Osteoblast (primary cell): ENCODE results near the gene SCGB1D4. TPM values are rescaled to one million over a fixed set of nuclear protein-coding genes. Genes with fewer than 3 reads are reported as not detected.
A peak's percentile ranks its signal among the peaks of the same experiment; 100 is the strongest.

Experiments used
- DNase-seq: peaks from one replicate; pipeline ENCODE4 v3.0.0; 2011; ENCODE audit warnings: low spot score, mixed read lengths; ENCODE audit not compliant: insufficient read length; ENCODE audit errors: missing footprints
- H2AFZ ChIP-seq: 2 replicates; pipeline ENCODE4 v1.6.0; 2011; ENCODE audit warnings: mild to moderate bottlenecking, low read length
- H3K27ac ChIP-seq: 2 replicates; pipeline ENCODE4 v1.5.1; 2011; ENCODE audit warnings: mild to moderate bottlenecking, low read depth, low read length, moderate library complexity
- H3K27me3 ChIP-seq: 2 replicates; pipeline ENCODE4 v1.6.0; 2012; ENCODE audit warnings: mild to moderate bottlenecking, control low read depth, inconsistent platforms, low read length, moderate library complexity; ENCODE audit not compliant: insufficient read depth
- H3K36me3 ChIP-seq: 2 replicates; pipeline ENCODE4 v1.5.1; 2011; ENCODE audit warnings: mild to moderate bottlenecking, low read length, control low read depth, moderate library complexity; ENCODE audit not compliant: insufficient read depth
- H3K4me1 ChIP-seq: 2 replicates; pipeline ENCODE4 v1.5.1; 2011; ENCODE audit warnings: mild to moderate bottlenecking, low read length, control low read depth, moderate library complexity; ENCODE audit not compliant: insufficient read depth
- H3K4me2 ChIP-seq: 2 replicates; pipeline ENCODE4 v1.6.0; 2011; ENCODE audit warnings: mild to moderate bottlenecking, low read length; ENCODE audit not compliant: insufficient read depth
- H3K4me3 ChIP-seq: fragments of 200-600 bp; sonication (generic); 3 replicates; pipeline ENCODE4 v1.5.1; 2012; ENCODE audit warnings: mild to moderate bottlenecking, low read length, inconsistent platforms; ENCODE audit not compliant: insufficient read depth
- H3K79me2 ChIP-seq: 2 replicates; pipeline ENCODE4 v1.6.0; 2012; ENCODE audit warnings: mild to moderate bottlenecking, low read length, control low read depth, inconsistent platforms; ENCODE audit not compliant: insufficient read depth
- H3K9me3 ChIP-seq: 2 replicates; pipeline ENCODE4 v1.5.1; 2011; ENCODE audit warnings: low read depth, low read length, control low read depth
- H4K20me1 ChIP-seq: 2 replicates; pipeline ENCODE4 v1.6.0; 2012; ENCODE audit warnings: mild to moderate bottlenecking, low read length, control low read depth; ENCODE audit not compliant: insufficient read depth
- CTCF ChIP-seq: IDR thresholded peaks from 2 replicates; pipeline ENCODE4 v1.5.1; 2011; ENCODE audit warnings: mild to moderate bottlenecking, low read depth, low read length, moderate library complexity; ENCODE audit errors: extremely low read depth
- total RNA-seq: library from RNA; depleted of rRNA; stranded (reverse); fragments of >200 nt; gene quantifications from 2 replicates; pipeline ENCODE4 v1.2.3, GENCODE V29; 2012

Gene SCGB1D4
- total RNA-seq, 1 donor = not detected

GRCh38 chr11:62266558-62266957, 32.3 kb downstream of the SCGB1D4 start:
- H3K4me3 ChIP-seq = no peak overlapping the region
- H3K27me3 ChIP-seq = peaks cover 5% of the 10 kb centered on the region
- DNase-seq = no peak
- peaks cover 13% of the 10 kb centered on the region for H3K4me1 ChIP-seq
- H3K9me3 ChIP-seq = no peaks in the 10 kb centered on the region
- TF ChIP-seq CTCF = no peak
- H3K27ac ChIP-seq = no peak overlapping the region
- H4K20me1 ChIP-seq = no peaks in the 10 kb centered on the region
- peak overlapping the region; percentile 50 for H2AFZ ChIP-seq
- no peaks in the 10 kb centered on the region for H3K36me3 ChIP-seq
- H3K79me2 ChIP-seq = no peaks in the 10 kb centered on the region
- peak overlapping the region; percentile 58 for H3K4me2 ChIP-seq

GRCh38 chr11:62264004-62264403, 34.9 kb downstream of the SCGB1D4 start:
- no peak for TF ChIP-seq CTCF
- peaks cover 3% of the 10 kb centered on the region for H3K27me3 ChIP-seq
- no peak overlapping the region for H3K4me3 ChIP-seq
- no peak overlapping the region for H3K27ac ChIP-seq
- no peaks in the 10 kb centered on the region for H3K36me3 ChIP-seq
- H2AFZ ChIP-seq = no peak overlapping the region
- no peak for DNase-seq
- H3K4me1 ChIP-seq = peaks cover 13% of the 10 kb centered on the region
- no peak overlapping the region for H3K4me2 ChIP-seq
- no peaks in the 10 kb centered on the region for H3K79me2 ChIP-seq
- H4K20me1 ChIP-seq = no peaks in the 10 kb centered on the region
- H3K9me3 ChIP-seq = no peaks in the 10 kb centered on the region

- Histone ChIP-seq H4K20me1 (no peaks in the 10 kb centered on the region), H3K4me1 (peaks cover 3% of the 10 kb centered on the region), H3K4me2 (no peak overlapping the region), H3K36me3 (no peaks in the 10 kb centered on the region), H2AFZ (no peak overlapping the region), H3K9me3 (no peaks in the 10 kb centered on the region), H3K79me2 (no peaks in the 10 kb centered on the region), H3K27me3 (peaks cover 6% of the 10 kb centered on the region), H3K4me3 (no peak overlapping the region), H3K27ac (no peak overlapping the region)
- no peak for DNase-seq
- TF ChIP-seq CTCF = no peak
Measured at GRCh38 chr11:62260261-62260953, 38.5 kb downstream of the SCGB1D4 start.

- Histone ChIP-seq H2AFZ (no peak overlapping the region), H3K4me1 (no peaks in the 10 kb centered on the region), H3K9me3 (peaks cover 9% of the 10 kb centered on the region), H3K4me2 (no peak overlapping the region), H3K27ac (no peak overlapping the region), H3K79me2 (no peaks in the 10 kb centered on the region), H4K20me1 (no peaks in the 10 kb centered on the region), H3K36me3 (no peaks in the 10 kb centered on the region), H3K4me3 (no peak overlapping the region), H3K27me3 (peaks cover 5% of the 10 kb centered on the region)
- no peak for TF ChIP-seq CTCF
- no peak for DNase-seq
Measured at GRCh38 chr11:62256281-62256680, 42.6 kb downstream of the SCGB1D4 start.
